A549 (cell line): ENCODE data around the gene LCE3E. TPM values are rescaled to one million over a fixed set of nuclear protein-coding genes. Genes with fewer than 3 reads are reported as not detected.

Source experiments
- ATAC-seq, 2 experiments: fragments of 200-7000 bp in 1 of 2; fragments of >200 bp in 1 of 2; cut with Nextera tagmentation in 1 of 2; cut with Tn5 transposase in 1 of 2; 3 replicates each; pipeline versions ENCODE4 v1.8.0 to v1.9.1; 2018 to 2020; ENCODE audit warnings: mild to moderate bottlenecking in 1 of 2, moderate library complexity in 1 of 2
- CTCF ChIA-PET: fragments of 300-600 bp; sonication (Branson Sonifier 250); formaldehyde crosslinking; extraction: SDS; loops from one replicate; lab custom pipeline; 2021; ENCODE audit warnings: antibody characterized with exemption, inconsistent platforms; lab: Yijun Ruan, JAX
- POLR2A ChIA-PET: fragments of 350-600 bp; formaldehyde crosslinking; extraction: SDS; loops from one replicate; lab custom pipeline; 2021; ENCODE audit warnings: antibody characterized with exemption, inconsistent platforms; lab: Yijun Ruan, JAX
- DNase-seq, 2 experiments: peaks; one replicate each; pipeline versions ENCODE4 v3.0.0 to v3.0.0-alpha.2; 2011 to 2016; ENCODE audit warnings: low read depth in 1 of 2, low spot score in 1 of 2
- FAIRE-seq: peaks from 2 replicates; lab custom pipeline; 2011; peaks lifted over from hg19 to GRCh38; lab: Jason Lieb, UNC
- H3K27ac ChIP-seq, 2 experiments: fragments of >200 bp; sonication (Bioruptor Twin); formaldehyde crosslinking; 3 replicates each; pipeline ENCODE4 v1.5.1; 2016 to 2017
- H3K4me1 ChIP-seq: fragments of >200 bp; sonication (Bioruptor Twin); formaldehyde crosslinking; 3 replicates; pipeline ENCODE4 v1.6.1; 2016
- H3K4me2 ChIP-seq: fragments of >200 bp; sonication (Bioruptor Twin); formaldehyde crosslinking; 3 replicates; pipeline ENCODE4 v1.6.1; 2016
- H3K4me3 ChIP-seq: fragments of >200 bp; sonication (Bioruptor Twin); formaldehyde crosslinking; 3 replicates; pipeline ENCODE4 v1.5.1; 2016
- H3K9me3 ChIP-seq: fragments of >200 bp; sonication (Bioruptor Twin); formaldehyde crosslinking; 3 replicates; pipeline ENCODE4 v1.6.1; 2016
- CHD2 ChIP-seq: fragments of 150-350 bp; IDR thresholded peaks from 2 replicates; pipeline ENCODE4 v1.6.1; 2014; ENCODE audit warnings: low read length; ENCODE audit not compliant: partially characterized antibody
- CHD4 ChIP-seq: fragments of 200-600 bp; sonication (generic); IDR thresholded peaks from 2 replicates; pipeline ENCODE4 v1.6.1; 2016; ENCODE audit warnings: antibody characterized with exemption, mild to moderate bottlenecking, borderline replicate concordance
- CTCF ChIP-seq: fragments of >200 bp; sonication (Bioruptor Twin); formaldehyde crosslinking; IDR thresholded peaks from 3 replicates; pipeline ENCODE4 v1.5.1; 2016
- EHF ChIP-seq: fragments of 250-450 bp; sonication (Bioruptor Pico); IDR thresholded peaks from 2 replicates; pipeline ENCODE4 v1.5.0; 2020; ENCODE audit warnings: mild to moderate bottlenecking
- EP300 ChIP-seq, 2 experiments: fragments of >200 bp; sonication (Bioruptor Twin); formaldehyde crosslinking; IDR thresholded peaks; 2 replicates in 1 of 2; 3 replicates in 1 of 2; pipeline ENCODE4 v1.6.1; 2016 to 2017
- ESRRA ChIP-seq: fragments of 150-350 bp; IDR thresholded peaks from 2 replicates; pipeline ENCODE4 v1.6.1; 2014; ENCODE audit warnings: mild to moderate bottlenecking, low read length, borderline replicate concordance
- FOSB ChIP-seq: fragments of 250-450 bp; sonication (Bioruptor Pico); IDR thresholded peaks from 2 replicates; pipeline ENCODE4 v1.5.0; 2020; ENCODE audit warnings: mild to moderate bottlenecking, moderate library complexity
- GATA3 ChIP-seq: IDR thresholded peaks from 2 replicates; pipeline ENCODE4 v1.6.1; 2012; ENCODE audit warnings: borderline replicate concordance
- HOXA7 ChIP-seq: fragments of 250-450 bp; sonication (Bioruptor Pico); IDR thresholded peaks from 2 replicates; pipeline ENCODE4 v1.5.0; 2020; ENCODE audit warnings: mild to moderate bottlenecking, moderate library complexity
- JUN ChIP-seq, 2 experiments: fragments of >200 bp; sonication (Bioruptor Twin); formaldehyde crosslinking; IDR thresholded peaks; 2 replicates in 1 of 2; 3 replicates in 1 of 2; pipeline ENCODE4 v1.6.1; 2016 to 2017
- JUNB ChIP-seq: fragments of >200 bp; sonication (Bioruptor Twin); formaldehyde crosslinking; IDR thresholded peaks from 2 replicates; pipeline ENCODE4 v1.6.1; 2016
- MAFK ChIP-seq: fragments of 450-650 bp; IDR thresholded peaks from 2 replicates; pipeline ENCODE4 v1.6.1; 2014; ENCODE audit not compliant: partially characterized antibody
- NPAS2 ChIP-seq: fragments of 250-450 bp; sonication (Bioruptor Pico); IDR thresholded peaks from 2 replicates; pipeline ENCODE4 v1.8.0; 2022; ENCODE audit warnings: mild to moderate bottlenecking, moderate library complexity, borderline replicate concordance
- PBX3 ChIP-seq: IDR thresholded peaks from 2 replicates; pipeline ENCODE4 v1.6.1; 2012
- RAD21 ChIP-seq, 2 experiments: fragments of >200 bp in 1 of 2; sonication (Bioruptor Twin) in 1 of 2; formaldehyde crosslinking in 1 of 2; IDR thresholded peaks in 1 of 2; conservative IDR thresholded peaks in 1 of 2; 2 replicates in 1 of 2; 3 replicates in 1 of 2; pipeline ENCODE4 v1.6.1; 2012 to 2018; ENCODE audit warnings: inconsistent platforms in 1 of 2
- RARB ChIP-seq: fragments of 250-450 bp; sonication (Bioruptor Pico); IDR thresholded peaks from 2 replicates; pipeline ENCODE4 v1.8.0; 2021; ENCODE audit warnings: mild to moderate bottlenecking, moderate library complexity
- RNF2 ChIP-seq: fragments of 200-600 bp; sonication (generic); IDR thresholded peaks from 2 replicates; pipeline ENCODE4 v1.6.1; 2016; ENCODE audit warnings: low read depth, mild to moderate bottlenecking, antibody characterized with exemption, moderate library complexity, borderline replicate concordance
- SREBF2 ChIP-seq: fragments of 450-650 bp; IDR thresholded peaks from 2 replicates; pipeline ENCODE4 v1.6.1; 2014; ENCODE audit warnings: mild to moderate bottlenecking, moderate library complexity
- TFCP2L1 ChIP-seq: fragments of 250-450 bp; sonication (Bioruptor Pico); IDR thresholded peaks from 2 replicates; pipeline ENCODE4 v1.5.0; 2021; ENCODE audit warnings: mild to moderate bottlenecking
- TP53 ChIP-seq: fragments of 250-450 bp; sonication (Bioruptor Pico); IDR thresholded peaks from 2 replicates; pipeline ENCODE4 v1.5.0; 2021; ENCODE audit warnings: mild to moderate bottlenecking, moderate library complexity
- ZSCAN20 ChIP-seq: fragments of 250-450 bp; sonication (Bioruptor Pico); IDR thresholded peaks from 2 replicates; pipeline ENCODE4 v1.8.0; 2022; ENCODE audit warnings: mild to moderate bottlenecking, moderate library complexity
- WGBS: methylation state at CpG from one replicate; pipeline ENCODE4 v1.1.6; 2017; ENCODE audit errors: missing lambda C conversion rate; 5-methylcytosine and 5-hydroxymethylcytosine counted together
- polyA plus RNA-seq, 4 experiments: library from polyadenylated mRNA; depleted of rRNA in 3 of 4; stranded (reverse); fragments of >200 nt; fragmentation: RNase III in 1 of 4; extraction: RNeasy Plus Mini Kit Qiagen cat#74134 plus additional on column Dnase treatment in 1 of 4; gene quantifications; 2 replicates in 3 of 4; 3 replicates in 1 of 4; pipeline ENCODE4 v1.2.3, GENCODE V29; 2011 to 2017
- TF ChIP-seq, protein P1 (sequence below): fragments of 200-600 bp; sonication (generic); IDR thresholded peaks from 2 replicates; pipeline ENCODE4 v1.6.1; 2016; ENCODE audit warnings: antibody characterized with exemption, mild to moderate bottlenecking, moderate library complexity
- TF ChIP-seq, protein P2 (sequence below): fragments of 150-350 bp; IDR thresholded peaks from 2 replicates; pipeline ENCODE4 v1.6.1; 2014; ENCODE audit warnings: low read depth, mild to moderate bottlenecking, low read length

Gene LCE3E
- polyA plus RNA-seq, 2 of the 4 experiments (the other 2 are of a cell fraction): not detected

- Histone ChIP-seq H3K4me3 (no peak within 1 kb of the TSS), H3K4me1 (no peaks in the 10 kb centered on the region), H3K9me3 (no peaks in the 10 kb centered on the region), H3K4me2 (no peak within 1 kb of the TSS), H3K27ac (no peak within 1 kb of the TSS)
- TF ChIP-seq RARB: no peak
- TF ChIP-seq TFCP2L1 (CRISPR knock-in tag): no peak
- no peak for TF ChIP-seq RNF2
- TF ChIP-seq HOXA7 (CRISPR knock-in tag): no peak
- TF ChIP-seq CHD4: no peak
- no peak for TF ChIP-seq NPAS2 (CRISPR knock-in tag)
- no peak for TF ChIP-seq PBX3
- TF ChIP-seq ZSCAN20 (CRISPR knock-in tag): no peak
- ChIA-PET CTCF (no interaction called here), POLR2A (no interaction called here)
- ATAC-seq: no peak
- no CpG with 5 or more reads among the region's 4 CpGs for WGBS
- DNase-seq: no peak
- FAIRE-seq: no peak
These were observed 33.4 kb upstream of the LCE3E start, which contains the start of gene LCE3C for GRCh38 chr1:152599934-152600333. LCE3C (plus strand) TSS chr1:152600234; CDS start chr1:152600732, 498 bp downstream.

DNA sequence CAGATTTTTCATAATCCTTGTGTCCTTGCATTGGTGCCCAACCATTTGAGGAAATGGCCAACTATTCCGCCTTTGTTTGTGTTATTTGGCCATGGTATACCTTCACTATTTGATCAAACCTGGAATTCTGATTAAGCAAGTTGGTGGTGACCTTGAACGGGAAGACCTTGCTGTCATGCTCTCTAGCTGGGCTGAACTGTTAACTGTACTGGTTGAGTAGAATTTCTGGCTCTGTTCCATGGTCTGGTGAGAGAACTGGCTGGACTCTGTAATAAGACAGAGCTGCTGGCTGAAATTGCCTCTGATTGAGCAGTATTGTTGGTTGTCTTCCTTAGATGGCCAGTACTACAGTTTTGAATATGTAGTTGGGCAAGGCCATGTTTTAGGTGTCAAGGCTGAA is 30.4 kb upstream of the LCE3E start:
- DNase-seq: no peak
- ATAC-seq: no peak

More for the DNA sequence above, 30.4 kb upstream of the LCE3E start:
- H3K4me3 ChIP-seq: no peak overlapping the region
- H3K4me1 ChIP-seq: no peaks in the 10 kb centered on the region
- H3K4me2 ChIP-seq: no peak overlapping the region
- H3K9me3 ChIP-seq: no peaks in the 10 kb centered on the region
- no peak for FAIRE-seq
- no peak overlapping the region for H3K27ac ChIP-seq
- ChIA-PET CTCF (no interaction called here), POLR2A (no interaction called here)
- no peak for TF ChIP-seq RAD21 (conservative IDR thresholded peaks at IDR 0.05 in 1 of 2, IDR thresholded peaks at IDR 0.05 in 1 of 2)
- TF ChIP-seq, protein P1, sequence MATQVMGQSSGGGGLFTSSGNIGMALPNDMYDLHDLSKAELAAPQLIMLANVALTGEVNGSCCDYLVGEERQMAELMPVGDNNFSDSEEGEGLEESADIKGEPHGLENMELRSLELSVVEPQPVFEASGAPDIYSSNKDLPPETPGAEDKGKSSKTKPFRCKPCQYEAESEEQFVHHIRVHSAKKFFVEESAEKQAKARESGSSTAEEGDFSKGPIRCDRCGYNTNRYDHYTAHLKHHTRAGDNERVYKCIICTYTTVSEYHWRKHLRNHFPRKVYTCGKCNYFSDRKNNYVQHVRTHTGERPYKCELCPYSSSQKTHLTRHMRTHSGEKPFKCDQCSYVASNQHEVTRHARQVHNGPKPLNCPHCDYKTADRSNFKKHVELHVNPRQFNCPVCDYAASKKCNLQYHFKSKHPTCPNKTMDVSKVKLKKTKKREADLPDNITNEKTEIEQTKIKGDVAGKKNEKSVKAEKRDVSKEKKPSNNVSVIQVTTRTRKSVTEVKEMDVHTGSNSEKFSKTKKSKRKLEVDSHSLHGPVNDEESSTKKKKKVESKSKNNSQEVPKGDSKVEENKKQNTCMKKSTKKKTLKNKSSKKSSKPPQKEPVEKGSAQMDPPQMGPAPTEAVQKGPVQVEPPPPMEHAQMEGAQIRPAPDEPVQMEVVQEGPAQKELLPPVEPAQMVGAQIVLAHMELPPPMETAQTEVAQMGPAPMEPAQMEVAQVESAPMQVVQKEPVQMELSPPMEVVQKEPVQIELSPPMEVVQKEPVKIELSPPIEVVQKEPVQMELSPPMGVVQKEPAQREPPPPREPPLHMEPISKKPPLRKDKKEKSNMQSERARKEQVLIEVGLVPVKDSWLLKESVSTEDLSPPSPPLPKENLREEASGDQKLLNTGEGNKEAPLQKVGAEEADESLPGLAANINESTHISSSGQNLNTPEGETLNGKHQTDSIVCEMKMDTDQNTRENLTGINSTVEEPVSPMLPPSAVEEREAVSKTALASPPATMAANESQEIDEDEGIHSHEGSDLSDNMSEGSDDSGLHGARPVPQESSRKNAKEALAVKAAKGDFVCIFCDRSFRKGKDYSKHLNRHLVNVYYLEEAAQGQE: no peak
- no peak for TF ChIP-seq CHD2
- TF ChIP-seq FOSB (CRISPR knock-in tag): no peak
- no peak for TF ChIP-seq GATA3
- TF ChIP-seq EHF (CRISPR knock-in tag): no peak
- TF ChIP-seq ESRRA: no peak
- no peak for TF ChIP-seq SREBF2
- TF ChIP-seq JUN (IDR thresholded peaks at IDR 0.05): no peak
- no peak for TF ChIP-seq PBX3
- no peak for TF ChIP-seq JUNB
- no peak for TF ChIP-seq MAFK
- TF ChIP-seq CHD4: no peak
- no peak for TF ChIP-seq CTCF
- TF ChIP-seq TP53: no peak
- TF ChIP-seq, protein P2, sequence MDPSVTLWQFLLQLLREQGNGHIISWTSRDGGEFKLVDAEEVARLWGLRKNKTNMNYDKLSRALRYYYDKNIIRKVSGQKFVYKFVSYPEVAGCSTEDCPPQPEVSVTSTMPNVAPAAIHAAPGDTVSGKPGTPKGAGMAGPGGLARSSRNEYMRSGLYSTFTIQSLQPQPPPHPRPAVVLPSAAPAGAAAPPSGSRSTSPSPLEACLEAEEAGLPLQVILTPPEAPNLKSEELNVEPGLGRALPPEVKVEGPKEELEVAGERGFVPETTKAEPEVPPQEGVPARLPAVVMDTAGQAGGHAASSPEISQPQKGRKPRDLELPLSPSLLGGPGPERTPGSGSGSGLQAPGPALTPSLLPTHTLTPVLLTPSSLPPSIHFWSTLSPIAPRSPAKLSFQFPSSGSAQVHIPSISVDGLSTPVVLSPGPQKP: no peak
- TF ChIP-seq EP300 (IDR thresholded peaks at IDR 0.05): no peak
- no CpG with 5 or more reads among the region's 2 CpGs for whole genome bisulfite sequencing
